Erythroblast (primary cell): ENCODE measurements around the gene TEX10.

Source experiments
- DNase-seq, 2 experiments: peaks; one replicate each; lab custom pipeline; 2025; lab: John Stamatoyannopoulos, UW
- GATA1 ChIP-seq: IDR thresholded peaks from 2 replicates; pipeline ENCODE4 v1.6.1; 2011; ENCODE audit warnings: low read depth, mild to moderate bottlenecking, control low read depth, low read length, moderate library complexity
- POLR2A ChIP-seq: IDR thresholded peaks from 2 replicates; pipeline ENCODE4 v1.6.1; 2011; ENCODE audit warnings: mild to moderate bottlenecking, low read length

TEX10 gene

GRCh38 chr9:100315561-100315960 lies 37.2 kb downstream of the TEX10 start:
- no peak for DNase-seq
- TF ChIP-seq GATA1 (no peak), POLR2A (no peak)

GRCh38 chr9:100309992-100310391 lies 42.8 kb downstream of the TEX10 start:
- no peak for DNase-seq
- TF ChIP-seq GATA1 (no peak), POLR2A (no peak)

- TF ChIP-seq GATA1 = no peak
- TF ChIP-seq POLR2A = no peak
- DNase-seq = no peak
These were observed 43.7 kb downstream of the TEX10 start for GRCh38 chr9:100308965-100309564.

- DNase-seq = no peak
- no peak for TF ChIP-seq POLR2A
- TF ChIP-seq GATA1 = no peak
These were observed 45.7 kb downstream of the TEX10 start for GRCh38 chr9:100307080-100307479.

- TF ChIP-seq GATA1 (no peak), POLR2A (no peak)
- no peak for DNase-seq
These were observed 46.5 kb downstream of the TEX10 start for GRCh38 chr9:100306283-100306682.

GRCh38 chr9:100303747-100304146 lies 49.0 kb downstream of the TEX10 start:
- TF ChIP-seq POLR2A (no peak), GATA1 (no peak)
- DNase-seq = no peak

- TF ChIP-seq POLR2A = no peak
- no peak for TF ChIP-seq GATA1
- no peak for DNase-seq
These were observed 54.4 kb downstream of the TEX10 start for GRCh38 chr9:100298378-100298777.

GRCh38 chr9:100296407-100296806 lies 56.3 kb downstream of the TEX10 start:
- DNase-seq = no peak
- TF ChIP-seq GATA1 (no peak), POLR2A (no peak)

GRCh38 chr9:100295240-100295639 lies 57.5 kb downstream of the TEX10 start:
- no peak for DNase-seq
- TF ChIP-seq GATA1 (no peak), POLR2A (no peak)

- DNase-seq = peak in 1 of 2 experiments; percentile 4
- TF ChIP-seq POLR2A (no peak), GATA1 (no peak)
These were observed 57.9 kb downstream of the TEX10 start for GRCh38 chr9:100294806-100295205.

- TF ChIP-seq GATA1 = no peak
- TF ChIP-seq POLR2A = no peak
- DNase-seq = no peak
These were observed 58.4 kb downstream of the TEX10 start for GRCh38 chr9:100294341-100294740.

- DNase-seq = no peak
- no peak for TF ChIP-seq GATA1
- TF ChIP-seq POLR2A = no peak
These were observed 60.3 kb downstream of the TEX10 start for GRCh38 chr9:100292414-100292813.

- no peak for DNase-seq
- no peak for TF ChIP-seq POLR2A
- TF ChIP-seq GATA1 = no peak
These were observed 62.0 kb downstream of the TEX10 start for GRCh38 chr9:100290714-100291113.

- no peak for DNase-seq
- TF ChIP-seq GATA1 = no peak
These were observed 65.6 kb downstream of the TEX10 start for GRCh38 chr9:100287186-100287585.

GRCh38 chr9:100286257-100286656 lies 66.5 kb downstream of the TEX10 start:
- TF ChIP-seq GATA1 (no peak), POLR2A (no peak)
- no peak for DNase-seq
